A172 (cell line): ENCODE measurements around the gene CACNA1G. TPM values are rescaled to one million over a fixed set of nuclear protein-coding genes. Genes with fewer than 3 reads are reported as not detected.

Experiments
- DNase-seq: peaks from one replicate; pipeline ENCODE4 v3.0.0-alpha.2; 2015; ENCODE audit warnings: low spot score
- total RNA-seq: library from RNA; depleted of rRNA; stranded (reverse); fragments of >200 nt; shearing (Covaris generic); gene quantifications from 2 replicates; pipeline ENCODE4 v1.2.3, GENCODE V29; 2014

The CACNA1G gene
- total RNA-seq, 1 experiment from 2014 or later, result 0.81 TPM

- no peak for DNase-seq
Observed at GRCh38 chr17:50651661-50652060, 91.1 kb downstream of the CACNA1G start.

GRCh38 chr17:50653738-50654137 lies 93.2 kb downstream of the CACNA1G start:
- DNase-seq, result no peak

GRCh38 chr17:50656509-50656908 lies 96.0 kb downstream of the CACNA1G start:
- DNase-seq, result no peak

GRCh38 chr17:50657054-50657453 lies 96.5 kb downstream of the CACNA1G start:
- no peak for DNase-seq

GRCh38 chr17:50657627-50658026 lies 97.1 kb downstream of the CACNA1G start:
- DNase-seq, result no peak

- no peak for DNase-seq
Observed at GRCh38 chr17:50658616-50659015, 98.1 kb downstream of the CACNA1G start.

GRCh38 chr17:50659179-50659578 lies 98.7 kb downstream of the CACNA1G start:
- no peak for DNase-seq

- peak; percentile 71 for DNase-seq
Observed at GRCh38 chr17:50660042-50660886, 99.7 kb downstream of the CACNA1G start.

GRCh38 chr17:50660887-50661345 lies 100.4 kb downstream of the CACNA1G start:
- no peak for DNase-seq

- DNase-seq, result peak; percentile 39
Observed at GRCh38 chr17:50661348-50661747, 100.8 kb downstream of the CACNA1G start.

- peak; percentile 99 for DNase-seq
Observed at GRCh38 chr17:50661795-50662391, 101.4 kb downstream of the CACNA1G start.

GRCh38 chr17:50662632-50663225 lies 102.2 kb downstream of the CACNA1G start:
- DNase-seq, result no peak

GRCh38 chr17:50663812-50664374 lies 103.4 kb downstream of the CACNA1G start:
- no peak for DNase-seq

- DNase-seq, result no peak
Observed at GRCh38 chr17:50664788-50665458, 104.4 kb downstream of the CACNA1G start.

- no peak for DNase-seq
Observed at GRCh38 chr17:50665838-50666237, 105.3 kb downstream of the CACNA1G start.

- no peak for DNase-seq
Observed at GRCh38 chr17:50666316-50666715, 105.8 kb downstream of the CACNA1G start.

GRCh38 chr17:50667259-50668024 lies 106.9 kb downstream of the CACNA1G start:
- DNase-seq, result no peak

GRCh38 chr17:50668025-50668837 lies 107.7 kb downstream of the CACNA1G start:
- peak; percentile 75 for DNase-seq

- DNase-seq, result no peak
Observed at GRCh38 chr17:50668838-50669581, 108.5 kb downstream of the CACNA1G start.
